ENCODE data around the gene SPECC1.

The SPECC1 gene

DNA sequence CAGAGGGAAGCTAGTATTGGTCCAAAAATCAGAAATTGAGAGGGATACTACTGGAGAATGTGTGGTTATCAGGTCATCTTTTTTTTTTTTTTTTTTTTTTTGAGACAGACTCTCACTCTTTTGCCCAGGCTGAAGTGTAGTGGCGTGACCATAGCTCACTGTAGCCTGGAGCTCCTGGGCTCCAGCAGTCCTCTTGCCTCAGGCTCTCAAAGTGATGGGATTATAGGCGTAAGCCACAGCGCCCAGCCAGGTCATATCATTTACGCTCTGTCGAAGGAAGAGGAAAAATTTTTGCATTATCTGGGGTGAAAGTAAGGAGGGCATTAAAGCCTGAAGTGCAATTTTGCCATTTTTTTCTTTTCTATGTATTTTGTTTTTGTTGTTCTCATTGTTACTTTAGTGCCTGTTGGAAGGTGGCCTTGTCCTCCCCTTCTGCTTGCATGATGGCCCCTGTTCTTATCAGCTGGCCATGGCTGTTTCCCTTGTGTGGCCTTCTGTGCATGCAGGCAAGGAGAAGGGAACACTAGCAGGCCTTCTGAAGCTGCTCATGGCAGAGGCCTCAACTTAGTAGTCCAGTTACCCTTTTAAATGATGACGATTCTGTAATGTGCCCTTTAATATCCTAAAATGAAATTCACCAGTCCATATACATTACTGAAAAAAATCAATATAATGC is 118.3 kb downstream of the SPECC1 start:
- Histone ChIP-seq H3K4me3 (replicated peaks; ENCODE audit: low read depth, low read length) (no peak overlapping the region), H3K36me3 (ENCODE audit: control insufficient read depth, insufficient read depth, low read length) (no peaks in the 10 kb centered on the region), H3K27me3 (replicated peaks; ENCODE audit: control insufficient read depth, insufficient read depth, low read length) (no peaks in the 10 kb centered on the region)
- no peak for DNase-seq (ENCODE audit: extremely low read depth, insufficient read length)
- TF ChIP-seq, protein P1, sequence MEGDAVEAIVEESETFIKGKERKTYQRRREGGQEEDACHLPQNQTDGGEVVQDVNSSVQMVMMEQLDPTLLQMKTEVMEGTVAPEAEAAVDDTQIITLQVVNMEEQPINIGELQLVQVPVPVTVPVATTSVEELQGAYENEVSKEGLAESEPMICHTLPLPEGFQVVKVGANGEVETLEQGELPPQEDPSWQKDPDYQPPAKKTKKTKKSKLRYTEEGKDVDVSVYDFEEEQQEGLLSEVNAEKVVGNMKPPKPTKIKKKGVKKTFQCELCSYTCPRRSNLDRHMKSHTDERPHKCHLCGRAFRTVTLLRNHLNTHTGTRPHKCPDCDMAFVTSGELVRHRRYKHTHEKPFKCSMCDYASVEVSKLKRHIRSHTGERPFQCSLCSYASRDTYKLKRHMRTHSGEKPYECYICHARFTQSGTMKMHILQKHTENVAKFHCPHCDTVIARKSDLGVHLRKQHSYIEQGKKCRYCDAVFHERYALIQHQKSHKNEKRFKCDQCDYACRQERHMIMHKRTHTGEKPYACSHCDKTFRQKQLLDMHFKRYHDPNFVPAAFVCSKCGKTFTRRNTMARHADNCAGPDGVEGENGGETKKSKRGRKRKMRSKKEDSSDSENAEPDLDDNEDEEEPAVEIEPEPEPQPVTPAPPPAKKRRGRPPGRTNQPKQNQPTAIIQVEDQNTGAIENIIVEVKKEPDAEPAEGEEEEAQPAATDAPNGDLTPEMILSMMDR (IDR thresholded peaks at IDR 0.05; ENCODE audit: insufficient read depth, low read length, poor library complexity, severe bottlenecking): no peak

DNA sequence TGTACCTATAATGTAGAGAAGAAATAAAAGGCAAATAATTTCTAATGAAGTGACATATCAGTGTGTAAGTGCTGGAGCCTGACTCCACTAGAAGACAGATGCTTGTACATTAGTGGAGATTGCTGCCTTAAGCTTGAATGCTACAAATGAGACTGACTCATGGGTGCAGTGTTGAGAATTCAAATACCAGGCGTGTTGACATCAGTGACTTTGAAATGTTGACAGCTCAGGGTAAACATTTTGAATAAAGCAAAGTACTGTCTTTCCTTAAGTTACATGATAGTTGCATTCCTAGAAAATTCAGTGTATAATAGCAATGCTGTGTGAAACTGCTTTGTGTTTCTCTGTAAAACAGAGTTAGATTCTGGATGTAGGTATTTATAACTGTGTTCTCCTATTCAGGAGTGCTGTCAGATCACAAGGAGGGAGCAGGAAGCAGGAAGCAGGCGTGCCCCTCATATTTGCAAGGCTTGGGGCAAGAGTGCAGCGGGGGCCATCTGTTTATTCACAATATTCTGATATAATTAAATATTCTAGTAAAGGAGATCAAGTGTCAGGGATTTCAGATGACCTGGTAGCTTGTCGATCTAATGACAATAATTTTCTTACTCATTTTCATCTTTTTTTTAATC is 119.0 kb downstream of the SPECC1 start:
- no peaks in the 10 kb centered on the region for H3K36me3 ChIP-seq (ENCODE audit: control insufficient read depth, insufficient read depth, low read length)
- DNase-seq (ENCODE audit: extremely low read depth, insufficient read length): no peak
- H3K27me3 ChIP-seq (replicated peaks; ENCODE audit: control insufficient read depth, insufficient read depth, low read length): no peaks in the 10 kb centered on the region
- TF ChIP-seq, protein P1 (IDR thresholded peaks at IDR 0.05; ENCODE audit: insufficient read depth, low read length, poor library complexity, severe bottlenecking): no peak
- H3K4me3 ChIP-seq (replicated peaks; ENCODE audit: low read depth, low read length): no peak overlapping the region

DNA sequence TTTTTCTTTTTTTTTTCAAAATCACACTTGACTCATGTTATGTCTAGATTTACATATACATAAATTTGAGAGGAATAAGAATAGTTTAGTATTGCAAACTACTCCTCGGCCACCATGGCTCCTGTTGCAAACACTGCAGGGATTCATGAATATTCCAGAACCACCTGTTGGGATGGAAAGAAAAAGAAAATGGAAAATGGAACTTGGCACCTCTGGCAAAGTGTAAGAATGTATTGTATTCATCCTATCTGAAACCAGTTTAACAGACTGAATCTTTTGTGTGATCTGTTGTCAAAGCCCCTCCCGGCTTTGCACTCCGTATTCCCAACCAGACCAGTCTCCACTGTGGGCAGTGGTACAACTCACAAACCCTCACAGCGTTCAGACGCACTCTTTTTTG is 124.4 kb downstream of the SPECC1 start:
- no peak for DNase-seq (ENCODE audit: extremely low read depth, insufficient read length)
- Histone ChIP-seq H3K36me3 (ENCODE audit: control insufficient read depth, insufficient read depth, low read length) (no peaks in the 10 kb centered on the region), H3K27me3 (replicated peaks; ENCODE audit: control insufficient read depth, insufficient read depth, low read length) (no peaks in the 10 kb centered on the region), H3K4me3 (replicated peaks; ENCODE audit: low read depth, low read length) (no peak overlapping the region)
- TF ChIP-seq, protein P1 (IDR thresholded peaks at IDR 0.05; ENCODE audit: insufficient read depth, low read length, poor library complexity, severe bottlenecking): no peak

DNA sequence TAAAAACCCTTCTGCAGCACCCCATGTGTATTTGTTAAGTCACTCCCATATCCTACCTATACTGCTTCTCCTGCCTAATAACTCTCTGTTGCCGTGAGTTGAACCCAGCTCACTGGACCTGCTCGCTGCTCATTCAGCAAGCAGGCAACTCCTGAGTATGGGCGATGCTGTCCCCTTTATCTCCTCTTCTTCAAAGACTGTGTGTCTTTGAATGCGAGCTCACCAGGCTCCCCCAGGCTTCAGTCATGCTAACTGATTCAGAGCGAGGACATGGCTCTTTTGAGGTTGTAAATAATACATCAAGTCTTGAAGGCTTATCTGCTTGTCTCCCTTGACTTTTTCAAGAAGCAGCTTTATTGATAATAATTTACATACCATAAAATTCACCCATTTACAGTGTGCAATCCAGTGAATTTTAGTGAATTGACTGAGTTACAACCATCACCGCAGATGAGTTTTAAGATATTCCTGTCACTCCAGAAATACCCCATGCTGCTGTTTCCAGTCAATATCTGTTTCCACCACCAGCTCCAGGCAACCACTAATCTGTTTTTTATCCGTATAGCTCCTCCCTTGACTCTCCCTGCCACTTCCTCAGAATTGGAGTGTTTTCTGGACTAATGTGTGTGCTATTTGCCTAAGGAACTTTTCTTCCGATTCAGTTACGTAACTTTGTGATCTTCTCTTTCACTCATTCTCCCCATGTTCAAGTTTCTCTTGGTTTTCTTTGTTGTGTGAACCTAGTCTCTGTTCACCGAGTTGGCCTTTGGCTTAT is 132.2 kb downstream of the SPECC1 start:
- TF ChIP-seq, protein P1 (IDR thresholded peaks at IDR 0.05; ENCODE audit: insufficient read depth, low read length, poor library complexity, severe bottlenecking): no peak
- Histone ChIP-seq H3K4me3 (replicated peaks; ENCODE audit: low read depth, low read length) (no peak overlapping the region), H3K27me3 (replicated peaks; ENCODE audit: control insufficient read depth, insufficient read depth, low read length) (no peaks in the 10 kb centered on the region; the same call in 1 of the 2 replicates), H3K36me3 (ENCODE audit: control insufficient read depth, insufficient read depth, low read length) (no peaks in the 10 kb centered on the region)
- DNase-seq (ENCODE audit: extremely low read depth, insufficient read length): no peak

DNA sequence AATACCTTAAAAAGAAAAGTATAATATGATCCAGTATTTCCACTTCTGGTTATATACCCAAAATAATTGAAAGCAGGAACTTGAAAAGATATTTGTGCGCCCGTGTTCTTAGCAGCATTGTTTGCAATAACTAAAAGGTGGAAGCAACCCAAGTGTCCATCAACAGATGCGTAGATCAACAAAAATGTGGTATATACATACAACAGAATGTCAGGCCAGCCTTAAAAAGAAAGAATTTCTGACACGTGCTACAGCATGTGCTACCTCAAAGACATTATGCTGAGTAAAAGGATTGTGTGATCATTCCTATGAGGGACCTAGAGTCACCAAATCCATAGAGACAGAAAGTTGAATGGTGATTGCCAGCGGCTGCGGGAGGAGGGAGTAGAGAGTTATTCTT is 133.1 kb downstream of the SPECC1 start:
- no peak for DNase-seq (ENCODE audit: extremely low read depth, insufficient read length)
- TF ChIP-seq, protein P1 (IDR thresholded peaks at IDR 0.05; ENCODE audit: insufficient read depth, low read length, poor library complexity, severe bottlenecking): no peak
- H3K36me3 ChIP-seq (ENCODE audit: control insufficient read depth, insufficient read depth, low read length): no peaks in the 10 kb centered on the region
- no peaks in the 10 kb centered on the region; the same call in 1 of the 2 replicates for H3K27me3 ChIP-seq (replicated peaks; ENCODE audit: control insufficient read depth, insufficient read depth, low read length)
- no peak overlapping the region for H3K4me3 ChIP-seq (replicated peaks; ENCODE audit: low read depth, low read length)
